WTC11 (cell line): Measurements from ENCODE around the gene VWA8.

ENCODE experiments used
- CREB1 ChIP-seq: sonication (generic); formaldehyde crosslinking; IDR thresholded peaks from 2 replicates; pipeline ENCODE4 v1.8.0; 2023; ENCODE audit warnings: mild to moderate bottlenecking, missing genetic modification reagents
- ESRRA ChIP-seq: sonication (generic); formaldehyde crosslinking; IDR thresholded peaks from 2 replicates; pipeline ENCODE4 v1.8.1; 2022; ENCODE audit warnings: mild to moderate bottlenecking, missing genetic modification reagents, borderline replicate concordance
- GRHL2 ChIP-seq: fragments of 250-450 bp; sonication (Bioruptor Pico); IDR thresholded peaks from 2 replicates; pipeline ENCODE4 v1.8.0; 2022; ENCODE audit warnings: mild to moderate bottlenecking, moderate library complexity; ENCODE audit not compliant: insufficient replicate concordance, severe bottlenecking
- IRF2 ChIP-seq: sonication (generic); formaldehyde crosslinking; IDR thresholded peaks from 2 replicates; pipeline ENCODE4 v1.8.0; 2022; ENCODE audit warnings: low read depth, missing genetic modification reagents, borderline replicate concordance
- JUN ChIP-seq: sonication (generic); formaldehyde crosslinking; IDR thresholded peaks from 2 replicates; pipeline ENCODE4 v1.8.0; 2023; ENCODE audit warnings: mild to moderate bottlenecking, missing genetic modification reagents
- NFYB ChIP-seq: sonication (generic); formaldehyde crosslinking; conservative IDR thresholded peaks from 2 replicates; pipeline ENCODE4 v1.8.0; 2022; ENCODE audit warnings: low read depth, missing genetic modification reagents
- TEAD4 ChIP-seq: sonication (generic); formaldehyde crosslinking; IDR thresholded peaks from 2 replicates; pipeline ENCODE4 v1.8.0; 2022; ENCODE audit warnings: mild to moderate bottlenecking, missing genetic modification reagents
- TF ChIP-seq, protein P1 (sequence below): fragments of 200-600 bp; IDR thresholded peaks from 2 replicates; pipeline ENCODE4 v1.8.0; 2022; ENCODE audit warnings: antibody characterized with exemption
- TF ChIP-seq, protein P2 (sequence below): sonication (generic); formaldehyde crosslinking; IDR thresholded peaks from 2 replicates; pipeline ENCODE4 v1.8.0; 2022; ENCODE audit warnings: mild to moderate bottlenecking, missing genetic modification reagents
- TF ChIP-seq, protein P3 (sequence below): sonication (generic); formaldehyde crosslinking; IDR thresholded peaks from 2 replicates; pipeline ENCODE4 v1.8.0; 2022; ENCODE audit warnings: mild to moderate bottlenecking, missing genetic modification reagents
- TF ChIP-seq, protein P4 (sequence below): sonication (generic); formaldehyde crosslinking; IDR thresholded peaks from 2 replicates; pipeline ENCODE4 v1.8.0; 2022; ENCODE audit warnings: mild to moderate bottlenecking, missing genetic modification reagents
- TF ChIP-seq, protein P5 (sequence below): sonication (generic); formaldehyde crosslinking; IDR thresholded peaks from 2 replicates; pipeline ENCODE4 v1.8.1; 2022; ENCODE audit warnings: low read depth, missing genetic modification reagents, borderline replicate concordance
- TF ChIP-seq, protein P6 (sequence below): sonication (generic); formaldehyde crosslinking; IDR thresholded peaks from 2 replicates; pipeline ENCODE4 v1.8.1; 2023; ENCODE audit warnings: mild to moderate bottlenecking, missing genetic modification reagents, moderate library complexity

DNA sequence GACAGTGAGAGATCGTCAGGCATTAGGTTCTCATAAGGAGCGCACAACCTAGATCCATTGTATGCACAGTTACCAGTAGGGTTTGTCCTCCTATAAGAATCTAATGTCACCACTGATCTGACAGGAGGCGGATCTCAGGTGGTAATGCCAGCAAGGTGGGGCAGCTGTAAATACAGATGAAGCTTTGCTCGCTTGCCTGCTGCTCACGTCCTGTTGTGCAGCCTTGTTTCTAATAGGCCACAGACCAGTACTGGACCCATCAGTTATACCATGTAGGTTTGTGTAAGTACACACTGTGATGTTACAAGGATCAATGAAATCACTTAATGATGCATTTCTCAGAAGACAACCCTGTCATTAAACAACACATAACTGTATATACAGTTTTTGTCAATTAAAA, 23.5 kb downstream of the VWA8 start:
- TF ChIP-seq NFYB (no peak), CREB1 (CRISPR knock-in tag) (no peak), JUN (CRISPR knock-in tag) (no peak), GRHL2 (CRISPR knock-in tag) (no peak), TEAD4 (CRISPR knock-in tag) (no peak), ESRRA (CRISPR knock-in tag) (no peak), IRF2 (no peak)
- TF ChIP-seq, protein P1, sequence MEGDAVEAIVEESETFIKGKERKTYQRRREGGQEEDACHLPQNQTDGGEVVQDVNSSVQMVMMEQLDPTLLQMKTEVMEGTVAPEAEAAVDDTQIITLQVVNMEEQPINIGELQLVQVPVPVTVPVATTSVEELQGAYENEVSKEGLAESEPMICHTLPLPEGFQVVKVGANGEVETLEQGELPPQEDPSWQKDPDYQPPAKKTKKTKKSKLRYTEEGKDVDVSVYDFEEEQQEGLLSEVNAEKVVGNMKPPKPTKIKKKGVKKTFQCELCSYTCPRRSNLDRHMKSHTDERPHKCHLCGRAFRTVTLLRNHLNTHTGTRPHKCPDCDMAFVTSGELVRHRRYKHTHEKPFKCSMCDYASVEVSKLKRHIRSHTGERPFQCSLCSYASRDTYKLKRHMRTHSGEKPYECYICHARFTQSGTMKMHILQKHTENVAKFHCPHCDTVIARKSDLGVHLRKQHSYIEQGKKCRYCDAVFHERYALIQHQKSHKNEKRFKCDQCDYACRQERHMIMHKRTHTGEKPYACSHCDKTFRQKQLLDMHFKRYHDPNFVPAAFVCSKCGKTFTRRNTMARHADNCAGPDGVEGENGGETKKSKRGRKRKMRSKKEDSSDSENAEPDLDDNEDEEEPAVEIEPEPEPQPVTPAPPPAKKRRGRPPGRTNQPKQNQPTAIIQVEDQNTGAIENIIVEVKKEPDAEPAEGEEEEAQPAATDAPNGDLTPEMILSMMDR = no peak
- TF ChIP-seq, protein P2, sequence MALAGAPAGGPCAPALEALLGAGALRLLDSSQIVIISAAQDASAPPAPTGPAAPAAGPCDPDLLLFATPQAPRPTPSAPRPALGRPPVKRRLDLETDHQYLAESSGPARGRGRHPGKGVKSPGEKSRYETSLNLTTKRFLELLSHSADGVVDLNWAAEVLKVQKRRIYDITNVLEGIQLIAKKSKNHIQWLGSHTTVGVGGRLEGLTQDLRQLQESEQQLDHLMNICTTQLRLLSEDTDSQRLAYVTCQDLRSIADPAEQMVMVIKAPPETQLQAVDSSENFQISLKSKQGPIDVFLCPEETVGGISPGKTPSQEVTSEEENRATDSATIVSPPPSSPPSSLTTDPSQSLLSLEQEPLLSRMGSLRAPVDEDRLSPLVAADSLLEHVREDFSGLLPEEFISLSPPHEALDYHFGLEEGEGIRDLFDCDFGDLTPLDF (CRISPR knock-in tag) = no peak
- TF ChIP-seq, protein P3, sequence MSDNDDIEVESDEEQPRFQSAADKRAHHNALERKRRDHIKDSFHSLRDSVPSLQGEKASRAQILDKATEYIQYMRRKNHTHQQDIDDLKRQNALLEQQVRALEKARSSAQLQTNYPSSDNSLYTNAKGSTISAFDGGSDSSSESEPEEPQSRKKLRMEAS = no peak
- TF ChIP-seq, protein P4, sequence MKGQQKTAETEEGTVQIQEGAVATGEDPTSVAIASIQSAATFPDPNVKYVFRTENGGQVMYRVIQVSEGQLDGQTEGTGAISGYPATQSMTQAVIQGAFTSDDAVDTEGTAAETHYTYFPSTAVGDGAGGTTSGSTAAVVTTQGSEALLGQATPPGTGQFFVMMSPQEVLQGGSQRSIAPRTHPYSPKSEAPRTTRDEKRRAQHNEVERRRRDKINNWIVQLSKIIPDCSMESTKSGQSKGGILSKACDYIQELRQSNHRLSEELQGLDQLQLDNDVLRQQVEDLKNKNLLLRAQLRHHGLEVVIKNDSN (CRISPR knock-in tag) = no peak
- TF ChIP-seq, protein P5, sequence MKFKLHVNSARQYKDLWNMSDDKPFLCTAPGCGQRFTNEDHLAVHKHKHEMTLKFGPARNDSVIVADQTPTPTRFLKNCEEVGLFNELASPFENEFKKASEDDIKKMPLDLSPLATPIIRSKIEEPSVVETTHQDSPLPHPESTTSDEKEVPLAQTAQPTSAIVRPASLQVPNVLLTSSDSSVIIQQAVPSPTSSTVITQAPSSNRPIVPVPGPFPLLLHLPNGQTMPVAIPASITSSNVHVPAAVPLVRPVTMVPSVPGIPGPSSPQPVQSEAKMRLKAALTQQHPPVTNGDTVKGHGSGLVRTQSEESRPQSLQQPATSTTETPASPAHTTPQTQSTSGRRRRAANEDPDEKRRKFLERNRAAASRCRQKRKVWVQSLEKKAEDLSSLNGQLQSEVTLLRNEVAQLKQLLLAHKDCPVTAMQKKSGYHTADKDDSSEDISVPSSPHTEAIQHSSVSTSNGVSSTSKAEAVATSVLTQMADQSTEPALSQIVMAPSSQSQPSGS = no peak
- TF ChIP-seq, protein P6, sequence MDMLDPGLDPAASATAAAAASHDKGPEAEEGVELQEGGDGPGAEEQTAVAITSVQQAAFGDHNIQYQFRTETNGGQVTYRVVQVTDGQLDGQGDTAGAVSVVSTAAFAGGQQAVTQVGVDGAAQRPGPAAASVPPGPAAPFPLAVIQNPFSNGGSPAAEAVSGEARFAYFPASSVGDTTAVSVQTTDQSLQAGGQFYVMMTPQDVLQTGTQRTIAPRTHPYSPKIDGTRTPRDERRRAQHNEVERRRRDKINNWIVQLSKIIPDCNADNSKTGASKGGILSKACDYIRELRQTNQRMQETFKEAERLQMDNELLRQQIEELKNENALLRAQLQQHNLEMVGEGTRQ (CRISPR knock-in tag) = no peak
